HT-29 (cell line): ENCODE measurements around the gene PLA2G4E. TPM values are rescaled to one million over a fixed set of nuclear protein-coding genes. Genes with fewer than 3 reads are reported as not detected.

Experiments
- DNase-seq: peaks from one replicate; pipeline ENCODE4 v3.0.0-alpha.2; 2015; ENCODE audit warnings: low spot score
- total RNA-seq: library from RNA; depleted of rRNA; stranded (reverse); fragments of >200 nt; shearing (Covaris generic); gene quantifications from 2 replicates; pipeline ENCODE4 v1.2.3, GENCODE V29; 2014

Gene PLA2G4E
- total RNA-seq, 1 experiment from 2014 or later, result not detected

DNA sequence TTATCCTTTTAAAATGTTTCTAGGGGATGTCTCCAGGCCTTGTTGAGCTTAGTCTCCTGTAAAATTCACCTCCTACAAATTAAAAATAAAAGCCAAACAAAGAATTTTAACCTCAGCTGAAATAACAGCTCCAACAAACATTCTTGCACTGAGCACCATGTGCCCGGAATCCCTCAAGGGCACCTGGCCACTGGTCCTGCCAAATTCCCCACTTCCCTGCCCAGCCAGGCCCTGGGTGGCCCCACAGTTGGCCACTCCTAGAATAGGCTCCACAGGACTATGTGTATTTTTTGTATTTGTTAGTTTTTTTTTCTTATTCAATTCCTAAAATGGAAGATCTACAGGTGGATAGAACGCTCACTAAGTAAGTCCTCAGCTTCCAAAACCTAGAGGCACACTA is 33.1 kb upstream of the PLA2G4E start:
- DNase-seq, result no peak

DNA sequence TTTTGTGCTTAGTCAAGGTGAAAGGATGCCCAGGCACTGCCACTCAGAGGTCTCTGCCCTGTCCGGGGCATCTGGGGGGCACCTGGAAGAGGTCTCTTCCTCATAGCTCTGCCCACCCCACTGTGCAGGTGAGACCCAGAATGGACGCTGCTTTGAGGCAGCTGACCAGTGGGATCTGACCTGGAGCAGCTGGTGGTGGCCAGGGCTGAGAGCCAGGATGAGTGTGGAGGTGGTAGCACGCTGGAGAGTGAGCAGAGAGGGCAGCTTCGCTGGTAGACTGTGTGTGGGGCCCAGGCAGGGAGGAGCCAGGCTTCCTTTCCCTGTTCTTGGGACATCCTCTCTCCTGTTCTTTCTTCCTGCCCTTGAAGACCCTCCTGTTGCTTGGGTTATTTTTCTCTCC is 32.2 kb upstream of the PLA2G4E start:
- DNase-seq, result no peak

DNA sequence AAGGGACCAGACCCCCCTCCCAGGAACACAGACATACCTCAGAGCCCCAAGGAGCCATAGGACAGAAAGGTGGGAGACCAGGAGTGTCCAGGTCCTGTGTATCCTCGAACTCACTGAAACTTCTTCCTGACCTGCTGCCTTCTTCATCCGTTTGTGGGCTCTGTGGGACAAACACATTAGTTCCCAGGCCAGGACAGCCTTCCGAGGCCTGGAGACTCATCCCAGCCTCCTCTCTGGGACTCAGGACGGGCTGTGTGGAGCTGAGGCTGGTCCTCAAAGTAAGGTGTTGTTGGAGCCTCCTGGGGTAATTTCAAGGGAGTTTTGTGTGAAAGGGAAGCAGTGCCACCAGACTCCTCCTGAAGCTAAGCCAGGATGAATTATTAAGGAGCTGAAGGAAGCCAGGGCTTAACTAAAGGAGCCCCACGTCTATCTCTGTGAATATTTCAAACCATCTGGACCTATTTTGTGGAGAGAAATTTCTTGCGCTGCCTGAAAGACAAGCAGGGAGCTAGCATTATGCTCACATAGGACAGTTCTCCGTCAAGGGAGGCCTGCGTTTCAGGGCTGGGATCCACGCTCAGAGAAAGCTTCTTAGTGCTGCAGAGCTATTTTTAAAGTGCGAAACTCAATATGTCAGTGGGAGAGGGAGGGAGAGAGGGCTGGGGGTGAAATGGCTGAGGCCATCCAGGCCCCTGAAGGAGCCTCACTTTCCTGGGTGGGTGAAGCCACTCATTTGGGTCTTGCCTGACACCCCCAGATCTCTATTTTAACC is 29.8 kb upstream of the PLA2G4E start:
- DNase-seq, result no peak

DNA sequence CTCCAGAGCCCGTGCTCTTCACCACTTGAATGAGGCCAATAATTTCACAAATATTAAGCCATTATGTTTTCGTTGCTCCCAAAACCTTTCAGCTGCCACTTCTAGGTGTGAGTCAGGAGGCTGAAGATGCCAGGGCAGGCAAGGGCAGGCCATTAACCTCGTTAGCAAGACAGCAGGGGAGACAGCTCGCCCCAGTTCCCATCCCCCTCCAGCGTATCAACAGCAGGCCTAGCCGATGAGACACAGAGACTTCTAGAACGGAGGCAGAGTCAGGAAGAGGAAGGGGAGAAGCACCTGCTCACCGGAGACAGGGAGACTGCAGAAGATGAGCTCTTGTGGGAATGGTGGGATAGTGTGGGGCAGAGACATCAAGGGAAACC is 28.0 kb upstream of the PLA2G4E start:
- no peak for DNase-seq

- DNase-seq, result no peak
These were observed 27.4 kb upstream of the PLA2G4E start for GRCh38 chr15:42048080-42048820.

DNA sequence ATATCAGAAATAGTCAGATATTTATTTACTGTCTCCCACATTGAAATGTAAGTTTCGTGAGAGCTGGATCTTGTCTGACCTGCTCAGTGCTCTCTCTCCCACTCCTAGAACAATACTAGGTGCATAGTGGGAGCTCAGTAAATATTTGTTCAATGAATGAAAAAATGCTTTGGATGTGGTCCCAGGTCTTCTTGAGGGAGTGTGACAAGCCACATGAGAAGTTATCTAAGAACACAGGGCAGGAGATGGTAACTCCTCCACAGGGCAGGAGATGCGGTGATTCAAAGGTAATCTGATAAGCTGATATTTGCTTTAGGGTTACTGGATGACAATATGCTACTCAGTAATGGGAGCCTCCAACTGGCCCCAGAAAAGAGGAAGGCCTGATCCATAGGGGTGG is 25.8 kb upstream of the PLA2G4E start:
- peak; percentile 83 for DNase-seq

- DNase-seq, result no peak
These were observed 24.4 kb upstream of the PLA2G4E start for GRCh38 chr15:42045211-42045615.

DNA sequence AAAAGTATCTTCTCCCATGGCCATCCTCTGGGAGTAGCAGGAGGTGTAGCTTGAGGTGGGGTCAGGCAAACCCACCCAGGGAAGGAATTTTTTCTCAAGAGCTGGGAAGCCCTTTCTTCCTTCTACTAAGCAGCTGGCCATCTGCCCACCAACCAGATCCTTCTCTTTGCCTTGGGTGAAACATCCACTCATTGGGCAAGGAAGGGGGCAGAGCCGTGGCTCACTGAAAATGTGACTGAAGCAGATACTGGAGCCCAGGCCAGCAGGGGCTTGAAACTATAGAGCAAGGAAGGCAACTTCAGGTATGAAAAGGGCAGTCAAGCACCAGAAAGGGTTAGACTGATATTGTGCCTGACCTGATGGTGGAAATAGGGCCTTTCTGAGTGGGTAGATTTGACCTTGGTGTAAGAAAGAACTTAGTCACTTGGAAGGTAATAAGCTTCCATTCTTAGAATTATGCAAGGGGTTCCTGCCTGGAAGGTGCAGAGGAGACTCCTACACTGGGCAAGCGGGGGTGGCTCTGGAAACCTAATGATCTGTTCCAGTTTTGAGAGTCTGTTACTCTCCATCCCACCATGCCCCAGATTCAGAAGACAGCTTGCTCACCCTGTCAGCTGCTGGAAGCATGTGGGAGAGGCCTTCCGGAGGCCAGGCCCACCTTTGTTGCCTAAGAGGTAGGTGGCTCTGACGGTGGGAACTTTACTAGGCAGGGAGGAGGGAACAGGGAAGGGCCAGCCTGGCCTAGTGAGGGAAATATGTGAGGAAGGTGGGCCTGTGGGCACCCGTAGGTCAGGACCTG is 22.0 kb upstream of the PLA2G4E start:
- DNase-seq, result peak; percentile 67

GRCh38 chr15:42038401-42038800 is 17.6 kb upstream of the PLA2G4E start:
- no peak for DNase-seq

- peak; percentile 91 for DNase-seq
These were observed 16.8 kb upstream of the PLA2G4E start for GRCh38 chr15:42037656-42038055.

- DNase-seq, result no peak
These were observed 16.1 kb upstream of the PLA2G4E start for GRCh38 chr15:42036966-42037365.

DNA sequence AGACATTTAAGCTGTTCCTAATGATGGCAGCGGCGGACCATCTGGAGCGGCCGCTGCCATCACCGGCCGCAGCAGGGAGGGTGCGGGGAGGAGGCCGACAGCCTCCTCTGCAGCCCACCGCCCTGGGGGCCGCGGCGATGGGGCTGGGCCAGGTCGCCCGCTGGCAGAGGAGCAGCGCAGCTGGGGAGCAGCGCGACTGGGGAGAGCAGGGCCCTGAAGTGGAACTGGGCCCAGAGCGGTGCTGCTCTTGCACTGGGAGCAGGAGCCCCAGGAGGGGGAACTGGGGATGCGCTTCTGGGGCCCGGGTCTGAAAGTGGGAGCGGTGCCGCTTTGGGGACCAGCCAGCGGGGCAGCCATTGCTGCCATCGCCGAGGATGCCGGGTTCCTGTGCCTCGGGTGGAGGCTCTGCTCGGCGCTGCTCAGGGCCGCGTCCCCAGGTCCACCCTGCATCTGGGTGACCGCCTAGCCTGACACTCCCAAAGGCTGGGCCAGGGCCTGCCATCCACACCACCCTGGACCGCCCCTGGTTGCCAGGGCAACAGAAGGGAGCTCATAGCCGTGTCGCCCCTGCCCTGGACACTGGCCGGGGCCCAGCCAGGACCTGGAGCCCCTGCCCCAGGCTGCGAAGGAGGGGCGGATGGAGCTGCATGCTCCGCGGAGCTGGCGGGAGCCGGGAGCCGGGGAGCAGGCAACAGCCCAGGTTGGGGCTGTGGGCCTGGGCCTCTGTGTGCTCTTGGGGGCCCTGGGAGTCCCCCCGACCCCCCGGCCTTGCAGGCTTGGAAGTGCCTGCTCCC is 15.5 kb upstream of the PLA2G4E start:
- DNase-seq, result no peak

DNA sequence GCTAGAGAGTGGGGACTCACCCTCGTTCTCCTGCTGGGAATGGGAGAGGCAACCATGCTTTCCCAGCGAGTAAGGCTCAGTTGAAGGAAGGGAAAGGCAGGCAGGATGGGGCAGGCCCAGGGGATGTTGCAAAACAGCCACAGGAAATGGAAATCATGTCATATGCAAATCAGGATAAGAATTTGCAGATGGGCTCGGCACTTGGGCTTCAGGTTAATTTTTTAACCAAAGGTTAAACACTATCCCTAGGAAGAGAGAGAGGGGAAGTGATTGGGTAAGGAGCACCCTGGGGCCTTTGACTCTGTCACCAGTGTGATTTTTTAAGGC is 14.6 kb upstream of the PLA2G4E start:
- DNase-seq, result no peak

DNA sequence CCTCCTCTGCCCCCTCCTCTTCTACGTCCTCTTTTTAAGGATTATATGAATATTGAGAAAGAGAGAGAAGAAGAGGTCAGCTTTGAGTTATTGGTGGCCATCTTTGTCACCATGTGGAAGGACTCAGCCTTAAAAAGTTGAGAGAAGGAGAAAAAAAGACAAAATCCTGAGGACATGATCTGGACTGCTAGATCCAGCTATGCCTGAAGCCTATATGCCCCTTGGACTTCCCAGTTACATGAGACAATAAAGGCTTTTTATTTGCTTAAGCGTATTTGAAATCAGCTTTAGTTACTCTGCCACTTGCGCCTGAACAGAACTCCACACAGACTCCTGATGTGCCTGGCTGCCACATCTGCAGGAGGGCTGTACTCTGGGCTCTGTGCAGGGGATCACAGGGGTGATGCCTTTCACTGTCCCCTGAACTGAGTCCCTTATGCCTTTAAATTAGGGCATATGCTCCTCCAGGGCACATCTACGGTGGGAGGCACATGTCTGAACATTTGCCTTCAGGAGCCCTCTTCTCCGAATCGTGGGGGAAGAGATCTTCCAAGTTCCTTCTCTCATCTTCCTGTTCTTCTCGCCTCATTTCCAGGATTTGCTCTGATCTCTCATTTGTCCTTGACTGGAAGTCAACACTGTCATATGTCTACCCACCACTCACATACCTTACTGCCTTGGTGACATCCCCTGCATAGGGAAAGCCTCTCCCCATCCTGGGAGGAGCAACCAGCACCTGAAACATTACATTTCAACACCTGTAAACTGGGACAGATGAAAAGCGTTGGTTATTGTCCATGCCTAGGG is 14.0 kb upstream of the PLA2G4E start:
- DNase-seq, result no peak

DNA sequence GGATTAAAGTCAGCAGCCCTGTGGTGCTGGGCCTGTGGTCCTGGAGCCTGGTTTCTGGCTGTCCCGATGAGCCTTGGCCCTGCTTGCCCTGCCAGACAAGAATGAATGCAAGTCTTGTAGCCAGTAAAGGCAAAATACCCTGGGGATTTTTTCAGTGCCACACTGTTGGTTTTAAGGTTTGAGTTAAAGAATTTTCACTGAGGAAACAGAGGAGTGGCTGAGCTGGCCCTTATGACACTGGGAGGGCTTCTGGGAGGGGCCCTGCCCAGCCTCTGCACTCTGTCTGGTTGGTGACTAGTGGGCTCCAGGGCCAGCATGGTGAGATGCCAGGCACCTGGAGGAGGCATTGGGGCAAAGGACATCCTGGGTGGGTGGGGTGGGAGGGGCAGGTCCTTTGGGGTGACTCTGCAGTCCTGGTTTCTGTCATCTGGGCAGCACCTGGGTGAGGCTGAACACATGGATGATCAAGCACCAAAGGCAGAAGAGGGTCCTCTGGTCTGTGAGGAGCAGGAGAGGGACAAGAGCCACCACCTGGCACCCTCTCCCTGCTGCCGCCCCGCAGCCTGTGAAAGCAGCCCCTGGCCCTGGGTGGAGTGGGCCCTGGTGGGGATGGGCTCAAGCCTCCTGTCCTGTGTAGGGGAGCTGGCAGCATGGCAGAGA is 12.5 kb upstream of the PLA2G4E start:
- peak; percentile 27 for DNase-seq

- no peak for DNase-seq
These were observed 11.8 kb upstream of the PLA2G4E start for GRCh38 chr15:42032376-42033213.

DNA sequence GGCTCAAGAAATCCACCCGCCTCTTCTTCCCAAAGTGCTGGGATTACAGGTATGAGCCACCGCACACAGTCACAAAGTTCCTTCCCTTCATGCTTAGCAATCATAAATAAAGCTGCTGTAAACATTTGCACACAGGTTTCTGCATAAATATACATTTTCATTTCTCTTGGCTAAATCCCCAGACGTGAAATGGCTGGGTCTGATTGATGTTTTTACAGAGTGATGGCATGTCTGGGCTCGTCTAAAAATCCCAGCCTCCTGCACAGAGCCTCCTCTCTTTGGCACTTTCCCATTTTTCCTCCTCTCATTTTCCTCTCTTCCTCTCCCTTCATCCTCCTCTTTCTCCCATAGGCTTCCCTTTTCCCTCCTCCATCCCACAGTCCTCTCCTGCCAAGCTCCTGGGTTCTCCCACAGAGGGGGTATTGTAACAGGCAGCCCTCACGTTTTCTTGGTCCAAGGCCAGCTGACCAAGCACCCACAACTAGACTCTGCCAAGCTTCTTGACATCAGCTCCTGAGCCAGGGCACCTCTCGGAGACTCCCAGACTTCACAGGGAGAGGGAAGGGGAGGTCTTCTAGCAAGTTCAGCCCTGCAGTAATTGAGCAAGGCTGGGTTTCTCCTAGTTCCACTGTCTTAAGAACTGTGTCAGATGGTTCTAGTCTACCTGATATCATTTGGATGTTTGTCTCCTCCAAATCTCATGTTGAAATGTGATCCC is 10.5 kb upstream of the PLA2G4E start:
- DNase-seq, result no peak

DNA sequence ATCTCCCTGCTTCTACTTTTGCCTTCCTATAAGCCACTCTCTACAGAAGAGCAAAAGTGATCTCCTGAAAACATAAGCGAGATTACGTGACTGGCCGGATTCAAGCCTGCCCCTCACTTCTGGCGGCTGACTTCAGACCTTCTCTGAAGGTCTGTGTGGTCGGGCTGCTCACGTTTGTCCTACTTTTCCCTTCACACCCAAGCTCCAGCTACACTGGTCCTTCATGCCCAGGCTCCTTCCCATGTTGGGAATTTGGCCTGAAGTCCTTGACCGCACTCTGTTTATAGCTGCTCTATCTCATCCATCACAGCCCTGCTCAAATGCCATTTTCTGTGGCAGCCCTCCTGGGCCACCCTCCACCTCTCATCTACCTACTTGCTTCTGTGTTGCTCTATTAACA is 6.7 kb upstream of the PLA2G4E start:
- DNase-seq, result no peak

DNA sequence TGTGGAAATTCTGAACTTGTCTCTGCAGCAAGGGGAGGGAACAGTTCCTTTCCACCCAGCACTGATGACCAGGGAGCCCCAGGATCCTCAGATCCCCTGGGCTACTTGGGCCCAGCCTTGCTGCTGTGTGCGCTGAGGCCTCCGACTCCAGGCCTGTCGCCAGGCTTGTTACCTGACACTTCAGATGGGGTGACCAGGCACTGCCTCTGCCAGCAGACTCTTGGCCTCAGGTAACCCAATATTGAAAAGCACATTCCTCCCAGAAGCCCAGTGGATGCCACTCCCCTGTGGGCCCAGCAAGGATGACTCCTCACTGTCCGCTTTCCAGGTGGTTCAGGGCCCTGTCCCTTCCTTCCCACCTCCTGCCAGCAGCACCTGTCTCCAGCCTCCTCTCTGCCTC is 3.5 kb upstream of the PLA2G4E start:
- no peak for DNase-seq
